Natural killer cell treated with Interleukin-12 subunit alpha and Interleukin-12 subunit beta and Interleukin-15 and Interleukin-18, amount 100 ng/mL, for 72 hours (primary cell): ENCODE measurements around the gene PRMT5. TPM values are rescaled to one million over a fixed set of nuclear protein-coding genes. Genes with fewer than 3 reads are reported as not detected.
"Not testable (repeated sequence)": the region's sequence is repeated elsewhere in the genome, so short reads cannot be mapped to it uniquely, and the experiment has no call there.

ENCODE experiments used
- ATAC-seq, 2 donors: fragments of 150-1000 bp; cut with Tn5 transposase in 1 of 2; sonication (Bioruptor Pico), chemical (Tn5 transposase) in 1 of 2; 2 replicates each; pipeline ENCODE4 v1.10.0; 2021
- DNase-seq: peaks from one replicate; pipeline ENCODE4 v3.0.0; 2022; ENCODE audit warnings: low spot score
- H3K27ac Mint-ChIP-seq, 2 donors: 1 replicate in 1 of 2; 2 replicates in 1 of 2; pipeline ENCODE4 v1.8.0; 2022; ENCODE audit warnings: mixed read lengths in 2 of 2, mild to moderate bottlenecking in 1 of 2, moderate library complexity in 1 of 2
- H3K27me3 Mint-ChIP-seq, 2 donors: 1 replicate in 1 of 2; 2 replicates in 1 of 2; pipeline ENCODE4 v1.8.0; 2022; ENCODE audit warnings: mixed read lengths in 2 of 2
- H3K36me3 Mint-ChIP-seq: one replicate; pipeline ENCODE4 v1.8.0; 2022; ENCODE audit warnings: mixed read lengths
- H3K4me1 Mint-ChIP-seq, 2 donors: 1 replicate in 1 of 2; 2 replicates in 1 of 2; pipeline ENCODE4 v1.8.0; 2022; ENCODE audit warnings: low read depth in 2 of 2, mixed read lengths in 2 of 2, mild to moderate bottlenecking in 1 of 2
- H3K4me3 Mint-ChIP-seq: one replicate; pipeline ENCODE4 v1.8.0; 2022; ENCODE audit warnings: mixed read lengths
- H3K9me3 Mint-ChIP-seq: 2 replicates; pipeline ENCODE4 v1.8.0; 2022; ENCODE audit warnings: mixed read lengths
- total RNA-seq, 2 donors: library from RNA; stranded (reverse); gene quantifications; one replicate each; pipeline ENCODE4 v1.2.3, GENCODE V29; 2022

PRMT5 gene
- 100 to 1,000 TPM; 108 to 171 TPM for total RNA-seq

DNA sequence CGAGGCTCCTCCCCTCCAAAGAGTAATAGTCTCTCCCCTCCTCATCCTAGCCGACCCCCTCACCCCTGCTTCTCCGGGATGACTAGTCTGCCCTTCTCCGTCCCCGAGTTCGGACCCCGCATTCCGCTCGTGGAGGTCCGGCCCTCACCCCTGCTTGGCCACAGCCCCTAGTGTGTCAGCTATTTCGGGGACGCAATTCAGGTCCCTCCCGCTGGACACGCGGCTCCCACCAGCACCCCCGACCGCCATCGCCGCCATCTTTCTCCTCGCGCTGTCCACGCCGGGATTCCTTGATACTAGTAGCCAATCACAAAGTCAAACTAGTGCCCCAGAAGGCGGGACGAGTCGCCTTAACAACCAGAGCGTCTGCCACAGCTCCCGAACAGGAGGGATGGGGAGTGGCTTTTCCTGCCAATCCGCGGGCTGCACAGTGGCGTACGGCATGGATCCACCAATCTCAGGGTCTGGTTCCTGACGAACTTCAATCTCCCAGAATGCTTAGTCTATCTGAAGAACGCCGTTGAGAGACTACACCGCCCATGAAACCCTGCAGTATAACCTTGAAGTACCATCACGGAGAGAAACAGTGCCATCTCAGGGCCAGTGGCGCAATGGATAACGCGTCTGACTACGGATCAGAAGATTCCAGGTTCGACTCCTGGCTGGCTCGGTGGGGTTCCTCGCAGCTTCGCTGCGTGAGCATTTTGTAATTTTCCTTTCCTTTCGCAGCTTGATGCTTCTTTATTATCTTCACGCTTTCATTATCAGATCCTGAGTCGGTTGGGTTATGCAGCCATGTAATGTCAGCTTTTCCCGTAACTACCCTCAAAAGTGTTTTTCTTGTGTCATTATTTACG lies at the start of gene PRMT5:
Gene PRMT5, minus strand, starts transcription at position 273 of the 857 bp plus-strand sequence. Its CDS starts 15 bp downstream, at position 258.
- Mint-ChIP-seq H3K4me1 (peaks cover 9 to 19% of the 10 kb centered on the region in 2 donors), H3K9me3 (no peaks in the 10 kb centered on the region), H3K27ac (no peak within 1 kb of the TSS), H3K27me3 (no peaks in the 10 kb centered on the region), H3K4me3 (no peak within 1 kb of the TSS), H3K36me3 (peaks cover 9% of the 10 kb centered on the region)
- peak; percentile 98 for DNase-seq
- ATAC-seq, result peak; percentile 97 to 98

DNA sequence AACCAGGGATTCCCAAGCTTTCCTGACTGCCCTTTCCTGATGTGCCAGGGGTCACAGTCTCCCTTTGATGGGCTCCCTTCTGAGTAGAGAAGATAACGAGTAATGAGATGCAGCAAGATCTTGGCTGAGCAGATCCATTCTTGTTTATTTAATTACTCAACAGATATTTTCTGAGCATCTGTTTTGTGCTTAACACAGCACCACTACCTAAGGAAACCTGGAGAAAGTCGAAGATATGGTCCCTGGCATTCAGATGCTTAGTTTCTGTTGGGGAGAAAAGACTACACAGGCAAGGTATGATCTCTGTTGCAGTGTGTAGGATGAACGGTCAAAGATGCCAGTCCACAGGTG lies 49.3 kb upstream of the PRMT5 start:
- no peak overlapping the region for H3K4me3 Mint-ChIP-seq

DNA sequence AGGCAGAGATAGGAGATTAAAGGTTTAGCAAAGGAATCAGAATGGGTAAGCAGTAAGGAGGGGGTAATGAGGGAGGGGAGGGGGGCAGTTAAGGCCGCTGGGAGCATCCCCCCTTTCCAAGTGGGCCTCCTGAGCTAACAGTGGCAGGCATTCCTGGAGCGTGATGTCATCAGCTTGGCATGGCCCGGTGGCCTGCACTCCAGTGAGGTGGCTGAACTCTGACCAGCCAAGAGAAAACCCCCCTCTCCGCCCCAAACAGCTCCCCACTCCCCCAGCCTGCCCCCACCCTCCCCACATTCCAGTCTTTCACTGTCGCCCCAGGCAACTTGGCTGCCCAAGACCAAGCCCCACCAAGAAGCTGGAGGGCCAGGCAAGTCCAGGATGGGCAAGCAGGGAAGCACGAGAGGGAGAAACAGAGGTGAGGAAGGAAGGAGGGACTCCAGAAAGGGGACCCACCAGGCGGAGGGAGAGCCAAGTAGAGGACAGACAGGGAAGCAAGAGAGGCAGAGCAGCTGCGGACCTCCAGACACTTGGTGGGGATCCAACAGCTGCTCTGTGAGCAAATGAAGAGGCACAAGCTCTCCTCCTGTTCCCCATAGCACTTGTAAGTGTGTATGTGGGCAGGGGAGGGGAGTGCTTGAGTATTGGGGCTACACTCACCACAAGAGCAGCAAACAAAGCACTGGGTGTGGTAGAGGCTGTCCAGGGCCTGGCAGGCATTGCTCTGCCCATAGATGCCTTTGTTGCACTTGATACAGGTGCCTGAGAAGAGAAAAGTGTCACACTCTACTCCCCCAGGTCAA lies 48.7 kb upstream of the PRMT5 start:
- Mint-ChIP-seq H3K36me3 (no peaks in the 10 kb centered on the region), H3K4me3 (no peak overlapping the region), H3K27ac (no peak overlapping the region), H3K9me3 (no peaks in the 10 kb centered on the region), H3K27me3 (peaks cover 16 to 19% of the 10 kb centered on the region in 2 donors), H3K4me1 (peaks cover 0 to 7% of the 10 kb centered on the region in 2 donors)
- no peak for ATAC-seq
- DNase-seq, result no peak

More for the DNA sequence above, 49.3 kb upstream of the PRMT5 start:
- H3K27ac Mint-ChIP-seq, result no peak overlapping the region
- H3K9me3 Mint-ChIP-seq, result no peaks in the 10 kb centered on the region
- ATAC-seq (no peak), DNase-seq (no peak)
- peaks cover 0 to 7% of the 10 kb centered on the region in 2 donors for H3K4me1 Mint-ChIP-seq
- no peaks in the 10 kb centered on the region for H3K36me3 Mint-ChIP-seq
- H3K27me3 Mint-ChIP-seq, result peaks cover 16 to 19% of the 10 kb centered on the region in 2 donors

DNA sequence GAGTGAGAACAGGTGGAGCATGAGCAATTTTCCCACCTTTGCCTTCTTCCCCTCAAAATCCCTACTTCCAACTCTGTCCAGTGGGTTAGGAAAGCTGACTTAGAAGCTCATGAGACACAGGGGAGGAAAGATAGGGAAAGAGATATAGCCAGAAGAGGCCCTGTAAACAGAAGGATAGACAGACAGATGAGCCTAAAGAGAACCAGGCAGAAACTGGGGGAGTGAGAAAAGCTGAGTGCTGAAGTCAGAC lies 48.2 kb upstream of the PRMT5 start:
- DNase-seq, result no peak
- peaks cover 0 to 7% of the 10 kb centered on the region in 2 donors for H3K4me1 Mint-ChIP-seq
- ATAC-seq, result no peak
- H3K9me3 Mint-ChIP-seq, result no peaks in the 10 kb centered on the region
- H3K27ac Mint-ChIP-seq, result no peak overlapping the region
- peaks cover 16 to 19% of the 10 kb centered on the region in 2 donors for H3K27me3 Mint-ChIP-seq
- no peaks in the 10 kb centered on the region for H3K36me3 Mint-ChIP-seq
- no peak overlapping the region for H3K4me3 Mint-ChIP-seq

DNA sequence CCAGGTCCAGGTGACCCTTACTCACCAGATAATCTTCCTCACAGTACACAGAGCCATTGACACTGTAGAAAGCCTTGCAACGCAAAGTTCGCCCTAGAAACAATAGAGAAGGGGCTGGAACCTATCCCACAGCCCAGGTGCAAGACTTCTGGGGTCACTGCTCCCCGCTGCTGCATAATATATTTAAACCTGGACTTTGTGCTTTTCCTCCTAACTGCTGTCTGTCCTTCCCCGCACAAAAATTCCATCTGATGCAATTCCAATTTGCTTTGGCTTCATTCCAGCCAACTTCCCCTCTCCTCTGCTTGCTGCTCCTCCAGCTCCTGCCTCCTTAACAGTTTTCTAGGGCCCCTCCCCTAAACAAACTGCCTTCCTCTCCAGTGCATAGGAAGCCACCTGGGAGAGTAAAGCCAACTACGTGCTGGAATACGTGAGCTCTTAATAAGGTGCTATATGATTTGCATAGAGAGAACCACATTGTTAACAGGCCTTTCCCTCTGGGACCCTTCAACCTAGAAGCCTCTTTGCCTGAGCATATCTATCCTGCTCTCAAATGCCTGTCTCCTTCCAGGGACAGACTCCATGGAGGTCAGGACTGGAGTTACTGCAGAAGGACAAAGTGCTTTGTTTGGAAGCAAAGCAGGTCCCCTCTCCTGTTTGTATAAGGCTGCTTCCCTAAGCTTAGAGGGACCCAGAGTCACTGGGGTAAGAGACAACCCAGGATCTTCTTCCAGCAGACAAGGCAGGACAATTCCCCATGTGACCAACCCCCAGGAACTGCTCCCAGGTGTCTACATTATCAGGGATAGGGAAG lies 47.7 kb upstream of the PRMT5 start:
- H3K36me3 Mint-ChIP-seq, result no peaks in the 10 kb centered on the region
- ATAC-seq, result no peak
- no peak for DNase-seq
- H3K27ac Mint-ChIP-seq, result no peak overlapping the region
- H3K27me3 Mint-ChIP-seq, result peaks cover 16 to 19% of the 10 kb centered on the region in 2 donors
- H3K9me3 Mint-ChIP-seq, result no peaks in the 10 kb centered on the region
- H3K4me3 Mint-ChIP-seq, result no peak overlapping the region
- peaks cover 0 to 7% of the 10 kb centered on the region in 2 donors for H3K4me1 Mint-ChIP-seq

DNA sequence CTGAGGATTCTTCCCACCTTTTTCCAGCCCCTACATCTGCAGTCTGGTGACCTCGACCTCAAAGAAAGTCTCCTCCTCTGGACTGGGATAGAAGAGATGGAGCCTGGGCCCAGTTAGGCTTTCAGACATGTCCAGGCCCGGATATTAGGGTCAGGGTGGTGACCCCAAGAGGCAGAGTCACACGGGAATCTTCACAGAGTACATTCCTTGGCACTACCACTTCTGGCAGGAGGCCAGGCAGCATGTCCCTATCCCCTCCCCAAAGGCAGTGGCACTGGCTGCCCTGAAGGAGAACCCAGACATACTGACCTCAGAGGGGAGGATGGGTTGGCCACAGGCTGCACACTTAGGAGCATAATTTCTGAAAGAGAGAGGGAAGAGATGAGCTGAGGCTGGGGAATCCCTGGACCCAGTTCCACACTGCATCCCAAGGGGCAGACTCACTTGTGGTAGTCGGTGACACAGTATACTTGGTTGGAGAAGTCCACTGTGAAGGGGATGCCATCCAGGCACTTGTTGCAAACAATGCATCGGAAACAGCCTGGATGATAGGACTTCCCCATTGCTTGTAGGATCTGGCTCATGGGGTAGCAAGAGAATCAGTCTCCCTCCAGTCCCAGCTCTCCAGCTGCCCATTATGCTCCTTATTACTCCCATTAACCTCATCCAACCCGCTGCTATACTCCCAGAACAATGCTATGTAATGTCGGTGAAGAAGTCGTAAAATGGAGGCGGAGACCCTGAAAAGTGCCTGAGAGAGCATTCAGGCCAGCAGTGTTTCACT lies 45.5 kb upstream of the PRMT5 start:
- peak overlapping the region in 1 of 2 donors; percentile 65 for H3K27ac Mint-ChIP-seq
- ATAC-seq (no peak), DNase-seq (no peak)
- H3K27me3 Mint-ChIP-seq, result peaks cover 11 to 13% of the 10 kb centered on the region in 2 donors
- H3K4me3 Mint-ChIP-seq, result no peak overlapping the region
- H3K9me3 Mint-ChIP-seq, result no peaks in the 10 kb centered on the region
- H3K36me3 Mint-ChIP-seq, result no peaks in the 10 kb centered on the region
- H3K4me1 Mint-ChIP-seq, result peaks cover 0 to 3% of the 10 kb centered on the region in 2 donors

DNA sequence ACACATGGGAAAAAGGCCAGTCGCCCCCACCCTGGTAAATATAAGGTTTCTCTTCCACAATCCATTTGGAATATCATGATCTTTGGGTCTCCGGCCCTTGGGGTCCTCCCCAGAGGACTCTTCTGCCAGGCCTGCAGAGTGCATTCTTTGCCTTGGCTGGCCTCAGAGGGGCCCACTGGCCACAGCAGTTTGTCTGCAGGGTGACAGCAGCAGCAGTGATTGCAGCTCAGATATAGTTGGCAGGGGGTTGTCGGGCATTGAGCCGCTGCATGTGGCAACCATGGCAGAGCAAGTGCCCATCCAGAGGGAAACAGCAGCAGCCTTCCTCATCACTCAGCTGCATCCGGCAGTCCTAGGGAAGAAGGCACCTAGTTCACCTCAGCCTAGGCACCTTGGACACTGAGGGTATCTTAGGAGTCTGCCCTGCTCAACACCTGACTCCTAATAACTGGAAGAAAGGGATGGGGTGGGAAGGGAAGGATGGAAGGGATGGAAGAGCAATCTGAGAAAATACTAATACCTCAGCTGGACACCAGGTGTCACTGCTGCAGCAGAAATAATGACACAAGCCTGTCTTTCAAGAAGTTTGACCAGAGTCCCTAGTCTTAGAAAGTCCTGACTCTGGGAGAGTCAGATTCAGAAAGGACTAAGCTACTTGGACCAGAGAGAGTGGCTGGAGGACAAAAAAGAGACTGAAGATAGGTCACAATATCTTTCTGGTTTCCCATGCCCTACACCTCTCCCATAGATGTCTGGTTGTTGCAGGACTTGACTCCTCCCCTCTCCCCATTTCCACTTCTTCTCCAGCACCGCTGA lies 44.2 kb upstream of the PRMT5 start:
- no peaks in the 10 kb centered on the region for H3K9me3 Mint-ChIP-seq
- DNase-seq (no peak), ATAC-seq (peak in 1 of 2 donors; percentile 40)
- H3K27ac Mint-ChIP-seq, result peak overlapping the region in 1 of 2 donors; percentile 65
- no peak overlapping the region for H3K4me3 Mint-ChIP-seq
- peaks cover 8 to 10% of the 10 kb centered on the region in 2 donors for H3K27me3 Mint-ChIP-seq
- H3K36me3 Mint-ChIP-seq, result no peaks in the 10 kb centered on the region
- H3K4me1 Mint-ChIP-seq, result peaks cover 0 to 2% of the 10 kb centered on the region in 2 donors

DNA sequence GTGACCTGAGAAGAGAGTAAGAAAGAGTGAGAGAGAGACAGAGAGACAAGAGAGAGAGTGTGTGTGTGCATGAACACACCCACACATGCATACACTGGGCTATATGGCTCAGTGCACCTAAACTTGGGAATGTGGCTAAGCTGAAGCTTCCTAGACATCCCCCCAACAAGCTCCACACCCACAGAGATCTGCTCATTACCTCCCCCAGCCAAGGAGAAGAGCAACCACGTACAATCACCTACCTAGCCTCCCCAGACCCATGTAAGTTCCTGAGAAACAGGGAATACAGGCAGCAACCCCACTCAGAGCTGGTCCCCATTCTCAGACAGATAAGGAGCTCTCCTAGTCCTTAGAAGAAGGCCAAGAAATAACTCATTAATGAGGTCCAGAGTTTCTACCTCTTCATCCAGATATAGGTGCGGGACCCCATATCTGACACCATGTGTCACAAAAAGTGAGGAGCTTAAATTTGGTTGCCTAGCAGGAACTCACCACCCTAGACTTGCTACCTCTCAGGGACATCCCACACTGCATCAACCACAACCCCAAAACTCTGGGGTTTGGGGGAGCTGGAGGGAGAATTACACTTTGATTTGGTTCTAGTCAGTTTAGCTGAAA lies 43.2 kb upstream of the PRMT5 start:
- Mint-ChIP-seq H3K9me3 (no peaks in the 10 kb centered on the region), H3K27ac (no peak overlapping the region), H3K27me3 (peaks cover 4 to 8% of the 10 kb centered on the region in 2 donors), H3K4me1 (peaks cover 0 to 2% of the 10 kb centered on the region in 2 donors), H3K4me3 (no peak overlapping the region), H3K36me3 (no peaks in the 10 kb centered on the region)
- DNase-seq (no peak), ATAC-seq (no peak)

DNA sequence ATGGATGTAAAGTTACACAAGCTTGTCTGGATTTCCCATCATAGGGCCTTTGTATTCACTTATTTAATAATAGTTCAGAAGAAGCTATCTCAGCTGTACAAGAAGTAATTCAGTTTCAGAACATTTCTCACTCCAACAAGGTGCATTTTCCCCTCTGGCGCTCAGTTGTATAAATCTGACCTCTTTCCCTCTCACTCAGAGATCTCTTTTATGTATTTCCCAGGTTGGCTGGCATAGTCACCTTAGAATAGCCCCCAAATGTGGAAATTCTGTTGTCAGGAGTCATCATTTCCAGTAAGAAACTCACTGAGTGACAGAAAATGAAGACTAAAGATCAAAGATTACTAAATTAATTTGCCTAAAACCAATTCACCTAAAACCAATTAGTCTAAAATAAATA lies 42.0 kb upstream of the PRMT5 start:
- ATAC-seq, result no peak
- Mint-ChIP-seq H3K4me3 (no peak overlapping the region), H3K4me1 (peaks cover 0 to 2% of the 10 kb centered on the region in 2 donors), H3K27ac (no peak overlapping the region), H3K9me3 (no peaks in the 10 kb centered on the region), H3K36me3 (no peaks in the 10 kb centered on the region), H3K27me3 (peaks cover 0 to 5% of the 10 kb centered on the region in 2 donors)
- DNase-seq, result no peak

DNA sequence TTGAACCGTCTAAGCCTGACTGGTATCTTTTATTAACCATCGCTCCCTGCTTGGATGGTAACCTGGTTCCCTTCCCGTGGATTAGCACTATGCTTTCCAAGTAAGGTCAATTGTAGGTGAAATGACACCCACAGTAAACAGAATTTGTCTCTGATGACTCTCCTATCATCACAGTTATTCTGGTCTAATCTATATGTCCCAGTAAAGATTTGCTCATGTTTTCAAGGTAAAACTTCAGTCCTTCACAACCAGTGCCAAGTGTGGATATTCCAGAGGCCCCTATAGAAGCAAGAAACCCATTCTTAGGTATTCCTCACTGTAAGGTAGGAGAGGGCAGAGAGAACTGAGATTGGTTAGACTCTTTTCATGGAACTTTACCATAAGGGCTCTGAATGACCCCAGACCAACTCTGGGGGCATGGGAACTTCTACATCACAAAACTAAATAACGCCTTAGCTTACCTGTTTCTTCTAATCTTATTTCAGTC lies 37.6 kb upstream of the PRMT5 start:
- H3K4me1 Mint-ChIP-seq, result no peaks in the 10 kb centered on the region
- H3K36me3 Mint-ChIP-seq, result no peaks in the 10 kb centered on the region
- no peak overlapping the region for H3K27ac Mint-ChIP-seq

DNA sequence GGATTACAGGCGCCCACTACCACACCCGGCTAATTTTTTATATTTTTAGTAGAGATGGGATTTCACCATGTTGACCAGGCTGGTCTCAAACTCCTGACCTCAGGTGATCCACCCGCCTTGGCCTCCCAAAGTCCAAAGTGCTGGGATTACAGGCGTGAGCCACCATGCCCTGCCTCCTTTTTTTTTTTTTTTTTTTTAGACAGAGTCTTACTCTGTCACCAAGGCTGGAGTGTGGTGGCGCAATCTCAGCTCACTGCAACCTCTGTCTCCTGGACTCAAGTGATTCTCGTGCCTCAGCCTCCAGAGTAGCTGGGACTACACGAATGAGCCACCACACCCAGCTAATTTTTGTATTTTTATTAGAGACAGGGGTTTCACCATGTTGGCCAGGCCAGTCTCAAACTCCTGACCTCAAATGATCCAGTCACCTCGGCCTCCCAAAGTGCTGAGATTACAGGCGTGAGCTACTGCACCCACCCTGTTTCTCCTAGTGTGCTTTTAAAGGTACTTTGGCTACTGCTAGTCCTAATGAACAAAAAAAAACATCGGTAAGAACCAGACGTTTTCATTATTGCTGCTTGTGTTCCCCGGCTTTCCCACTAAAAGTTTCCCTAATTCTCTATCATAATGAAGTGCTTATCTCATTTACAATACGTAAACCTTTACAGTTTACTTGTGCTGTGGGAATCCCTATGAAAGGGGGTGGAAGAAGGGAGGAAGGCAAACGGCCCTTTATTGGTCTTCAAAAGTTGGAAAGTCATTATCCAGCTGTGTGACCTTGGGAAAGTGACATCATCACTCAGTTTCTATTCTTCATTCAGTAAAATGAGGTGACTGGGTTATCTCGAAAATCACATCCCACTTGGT lies 37.0 kb upstream of the PRMT5 start:
- not testable (repeated sequence) for H3K4me3 Mint-ChIP-seq, DNase-seq, H3K36me3 Mint-ChIP-seq, ATAC-seq, H3K4me1 Mint-ChIP-seq, H3K27me3 Mint-ChIP-seq, H3K27ac Mint-ChIP-seq, H3K9me3 Mint-ChIP-seq

More for the DNA sequence above, 37.6 kb upstream of the PRMT5 start:
- no peak overlapping the region for H3K4me3 Mint-ChIP-seq
- H3K9me3 Mint-ChIP-seq, result no peaks in the 10 kb centered on the region
- no peak for DNase-seq
- peaks cover 0 to 2% of the 10 kb centered on the region in 2 donors for H3K27me3 Mint-ChIP-seq
- no peak for ATAC-seq
